ENCODE measurements around the gene BRD1. TPM values are rescaled to one million over a fixed set of nuclear protein-coding genes. Genes with fewer than 3 reads are reported as not detected.

The BRD1 gene
- total and polyA plus RNA-seq, 9 of the 15 experiments (the other 6 are each of a cell fraction or from before 2014, with no cell fraction given): 0.42 to 17.6 (median 5.5) TPM

DNA sequence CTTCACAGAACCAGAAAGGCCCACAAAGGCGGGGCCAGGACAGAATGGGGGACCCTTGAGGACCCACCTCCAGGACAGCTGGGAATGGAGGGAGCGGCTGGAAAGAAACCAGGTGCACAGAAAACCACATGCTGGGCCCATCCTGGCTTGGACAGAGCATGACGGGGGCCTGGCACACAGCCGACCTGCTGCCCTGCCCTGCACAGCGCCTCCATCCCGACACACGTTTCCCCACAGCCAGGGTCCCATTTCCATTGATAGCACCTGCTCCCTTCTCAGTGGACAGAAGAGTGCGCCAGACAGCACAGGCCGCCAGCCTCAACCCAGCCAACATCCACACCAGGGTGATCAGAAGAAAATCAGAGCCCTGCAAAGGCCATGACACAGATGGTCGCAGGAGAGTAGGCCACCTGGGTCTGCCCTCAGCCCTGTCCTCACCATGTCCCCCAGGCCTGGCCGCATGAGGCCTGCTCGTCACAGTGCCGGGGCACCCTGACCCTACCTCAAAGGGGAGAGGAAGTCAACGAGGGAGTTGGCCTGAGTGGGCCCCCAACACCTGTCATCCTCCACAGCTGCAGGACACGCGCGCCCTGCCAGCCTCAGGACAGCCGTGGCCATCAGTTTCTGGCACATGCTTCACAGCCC is 28.1 kb downstream of the BRD1 start:
- Histone ChIP-seq H3K27me3 (ENCODE audit: control insufficient read depth in 2 of 2, insufficient read depth in 2 of 2, low read length in 2 of 2) (no peaks in the 10 kb centered on the region), H3K79me2 (ENCODE audit: control insufficient read depth, insufficient read depth, low read length) (peaks cover 33% of the 10 kb centered on the region), H2AFZ (ENCODE audit: low read depth, low read length) (no peak overlapping the region), H4K20me1 (replicated peaks; ENCODE audit: control insufficient read depth, insufficient read depth, low read length) (no peaks in the 10 kb centered on the region; the same call in 1 of the 2 replicates), H3K4me3 (no peak overlapping the region), H3K27ac (ENCODE audit: extremely low read depth, low read depth, low read length) (no peak overlapping the region), H3K9me3 (replicated peaks; ENCODE audit: control insufficient read depth, insufficient read depth, low read depth, low read length) (no peaks in the 10 kb centered on the region), H3K4me2 (ENCODE audit: insufficient read depth, low read length) (no peak overlapping the region), H3K9me1 (ENCODE audit: control insufficient read depth, insufficient read depth, low read length) (no peaks in the 10 kb centered on the region), H3K36me3 (ENCODE audit: control insufficient read depth, insufficient read depth, low read length) (peaks cover 63% of the 10 kb centered on the region), H3K4me1 (replicated peaks in 1 of 2; ENCODE audit: control insufficient read depth in 2 of 2, insufficient read depth in 2 of 2, low read length in 2 of 2) (peaks cover 0 to 25% of the 10 kb centered on the region in 2 experiments; a peak in 1 of 5 replicates), H3K9ac (ENCODE audit: insufficient read depth in 1 of 2, low read depth in 2 of 2, low read length in 2 of 2) (no peak overlapping the region)
- no peak for TF ChIP-seq ILK (tag; IDR thresholded peaks at IDR 0.05; ENCODE audit: borderline replicate concordance, low read depth)
- TF ChIP-seq HMG20B (CRISPR knock-in tag; IDR thresholded peaks at IDR 0.05): no peak
- no peak for TF ChIP-seq EWSR1 (IDR thresholded peaks at IDR 0.05; ENCODE audit: borderline replicate concordance, low read depth, partially characterized antibody)
- TF ChIP-seq HDAC2 (IDR thresholded peaks at IDR 0.05): no peak
- TF ChIP-seq, protein P1, sequence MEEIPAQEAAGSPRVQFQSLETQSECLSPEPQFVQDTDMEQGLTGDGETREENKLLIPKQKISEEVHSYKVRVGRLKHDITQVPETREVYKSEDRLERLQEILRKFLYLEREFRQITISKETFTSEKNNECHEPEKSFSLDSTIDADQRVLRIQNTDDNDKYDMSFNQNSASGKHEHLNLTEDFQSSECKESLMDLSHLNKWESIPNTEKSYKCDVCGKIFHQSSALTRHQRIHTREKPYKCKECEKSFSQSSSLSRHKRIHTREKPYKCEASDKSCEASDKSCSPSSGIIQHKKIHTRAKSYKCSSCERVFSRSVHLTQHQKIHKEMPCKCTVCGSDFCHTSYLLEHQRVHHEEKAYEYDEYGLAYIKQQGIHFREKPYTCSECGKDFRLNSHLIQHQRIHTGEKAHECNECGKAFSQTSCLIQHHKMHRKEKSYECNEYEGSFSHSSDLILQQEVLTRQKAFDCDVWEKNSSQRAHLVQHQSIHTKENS (CRISPR knock-in tag; IDR thresholded peaks at IDR 0.05): no peak
- no peak for TF ChIP-seq HNRNPK (IDR thresholded peaks at IDR 0.05; ENCODE audit: low read depth, low read length, poor library complexity, severe bottlenecking)
- no peak for TF ChIP-seq SMAD2 (IDR thresholded peaks at IDR 0.05; ENCODE audit: low read depth, low read length)
- no peak for TF ChIP-seq NR3C1 (CRISPR knock-in tag; IDR thresholded peaks at IDR 0.05)
- no peak for TF ChIP-seq RUNX1 (IDR thresholded peaks at IDR 0.05; ENCODE audit: low read depth)
- no peak for TF ChIP-seq TRIM28 (IDR thresholded peaks at IDR 0.05)
- no peak for TF ChIP-seq LCOR (CRISPR knock-in tag; IDR thresholded peaks at IDR 0.05)
- TF ChIP-seq ZSCAN29 (IDR thresholded peaks at IDR 0.05): no peak
- TF ChIP-seq NONO (IDR thresholded peaks at IDR 0.05; ENCODE audit: low read depth in 2 of 2, low read length in 1 of 2): no peak
- no peak for TF ChIP-seq U2AF2 (optimal IDR thresholded peaks at IDR 0.05; ENCODE audit: low read depth, low read length)
- no peak for TF ChIP-seq ZNF324 (CRISPR knock-in tag; IDR thresholded peaks at IDR 0.05)
- intact Hi-C loops (cut with micrococcal nuclease) (no loop called here), in situ Hi-C loops (cut with MboI) (no loop called here)
- FAIRE-seq (no peak), DNase-seq (ENCODE audit: extremely low read depth in 1 of 4, low spot score in 3 of 4) (no peak), ATAC-seq (no peak)
- 100% methylated on average over 8 of the region's 18 CpGs for WGBS (ENCODE audit: insufficient coverage, low coverage, missing lambda C conversion rate)
- BruUV-seq (replicated peaks): no TSS peak
- CTCF ChIA-PET (ENCODE audit: low intra/inter-chr PET ratio): no interaction called here
- POLR2A ChIA-PET: interaction anchor here (0.7 kb wide), 1 partner anchor 18 kb away, joined by 3 read pairs; no protein-coding TSS in a partner anchor

All from K562 (cell line).